ENCODE data around the gene RNF5. TPM values are rescaled to one million over a fixed set of nuclear protein-coding genes. Genes with fewer than 3 reads are reported as not detected.

RNF5 gene
- total RNA-seq, 1 experiment from 2014 or later, result 45.9 TPM

DNA sequence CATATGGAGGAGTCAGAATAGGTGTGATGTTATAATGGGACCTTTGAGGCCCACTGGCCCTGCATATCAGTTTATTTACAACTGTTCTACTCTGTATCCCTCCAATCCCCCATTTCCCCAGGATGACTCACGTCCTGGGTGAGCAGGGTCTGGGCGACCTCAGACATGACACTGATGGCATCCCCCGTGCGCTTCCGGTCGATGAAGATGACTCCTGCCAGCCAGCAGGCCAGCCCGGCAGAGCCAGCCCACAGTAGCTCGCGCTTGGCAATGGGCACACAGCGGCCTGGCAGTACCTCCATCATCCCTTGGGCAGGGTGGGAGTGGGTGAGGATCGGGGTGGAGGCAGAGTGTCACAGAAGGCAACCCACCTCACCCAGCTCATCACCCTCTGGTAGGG lies 7.9 kb upstream of the RNF5 start (continued):
- TF ChIP-seq, protein P1, sequence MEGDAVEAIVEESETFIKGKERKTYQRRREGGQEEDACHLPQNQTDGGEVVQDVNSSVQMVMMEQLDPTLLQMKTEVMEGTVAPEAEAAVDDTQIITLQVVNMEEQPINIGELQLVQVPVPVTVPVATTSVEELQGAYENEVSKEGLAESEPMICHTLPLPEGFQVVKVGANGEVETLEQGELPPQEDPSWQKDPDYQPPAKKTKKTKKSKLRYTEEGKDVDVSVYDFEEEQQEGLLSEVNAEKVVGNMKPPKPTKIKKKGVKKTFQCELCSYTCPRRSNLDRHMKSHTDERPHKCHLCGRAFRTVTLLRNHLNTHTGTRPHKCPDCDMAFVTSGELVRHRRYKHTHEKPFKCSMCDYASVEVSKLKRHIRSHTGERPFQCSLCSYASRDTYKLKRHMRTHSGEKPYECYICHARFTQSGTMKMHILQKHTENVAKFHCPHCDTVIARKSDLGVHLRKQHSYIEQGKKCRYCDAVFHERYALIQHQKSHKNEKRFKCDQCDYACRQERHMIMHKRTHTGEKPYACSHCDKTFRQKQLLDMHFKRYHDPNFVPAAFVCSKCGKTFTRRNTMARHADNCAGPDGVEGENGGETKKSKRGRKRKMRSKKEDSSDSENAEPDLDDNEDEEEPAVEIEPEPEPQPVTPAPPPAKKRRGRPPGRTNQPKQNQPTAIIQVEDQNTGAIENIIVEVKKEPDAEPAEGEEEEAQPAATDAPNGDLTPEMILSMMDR (IDR thresholded peaks at IDR 0.05 in 2 of 3, conservative IDR thresholded peaks at IDR 0.05 in 1 of 3; ENCODE audit: borderline replicate concordance in 1 of 3, insufficient read depth in 1 of 3, low read depth in 2 of 3, low read length in 2 of 3), result no peak
- TF ChIP-seq ELF1 (IDR thresholded peaks at IDR 0.05; ENCODE audit: borderline replicate concordance, low read depth), result no peak

DNA sequence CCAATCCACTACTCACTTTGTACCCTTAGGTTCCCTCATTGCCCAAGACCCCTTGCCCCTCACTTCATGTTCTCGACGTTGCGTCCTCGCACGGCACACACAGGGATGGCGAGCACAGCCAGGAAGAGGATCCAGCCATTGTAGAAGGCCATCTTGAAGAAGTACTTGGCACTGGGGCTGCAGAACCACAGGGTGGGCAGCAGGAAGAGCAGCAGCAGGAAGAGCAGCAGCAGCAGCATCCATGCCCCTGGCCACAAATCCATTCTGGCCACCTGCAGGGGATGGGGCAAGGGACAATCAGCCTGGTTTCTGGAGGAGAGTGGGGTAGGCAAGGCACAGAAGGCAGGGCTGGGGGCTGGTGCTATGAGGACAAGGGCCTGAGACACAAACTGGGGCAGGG lies 7.0 kb upstream of the RNF5 start:
- peaks cover 7 to 24% of the 10 kb centered on the region in 2 experiments for H3K4me1 ChIP-seq (ENCODE audit: control insufficient read depth in 1 of 2, insufficient read depth in 2 of 2, low read length in 2 of 2)
- ChIA-PET RAD21 (ENCODE audit: low non-redundant PET in 1 of 2, low total read pairs in 2 of 2, uncharacterized antibody in 2 of 2, unreplicated experiment in 2 of 2) (no interaction called here), POLR2A (no interaction called here), CTCF (no interaction called here)
- H3K27me3 ChIP-seq (ENCODE audit: insufficient read depth, low read length), result no peaks in the 10 kb centered on the region
- H3K9me3 ChIP-seq (ENCODE audit: control insufficient read depth in 1 of 2, insufficient read depth in 1 of 2, low read depth in 1 of 2, low read length in 2 of 2), result no peaks in the 10 kb centered on the region
- ATAC-seq (no peak), DNase-seq (ENCODE audit: low read depth, low spot score) (no peak)
- BruUV-seq (replicated peaks), result no TSS peak
- intact Hi-C loops (cut with micrococcal nuclease), result no loop called here
- H3K9ac ChIP-seq (ENCODE audit: low read length), result no peak overlapping the region
- H3K9me2 ChIP-seq (ENCODE audit: insufficient read depth), result no peaks in the 10 kb centered on the region
- no peak overlapping the region for H3K27ac ChIP-seq (ENCODE audit: low read depth, low read length)
- no peak overlapping the region for H3K4me2 ChIP-seq (ENCODE audit: low read length)
- no peak overlapping the region for H3K4me3 ChIP-seq (replicated peaks in 1 of 2; ENCODE audit: low read depth in 1 of 2, low read length in 2 of 2)
- no peak for TF ChIP-seq JUND (IDR thresholded peaks at IDR 0.05)
- TF ChIP-seq CBX3 (IDR thresholded peaks at IDR 0.05; ENCODE audit: low read depth), result no peak
- TF ChIP-seq FOSL1 (IDR thresholded peaks at IDR 0.05; ENCODE audit: low read depth), result no peak
- TF ChIP-seq, protein P2, sequence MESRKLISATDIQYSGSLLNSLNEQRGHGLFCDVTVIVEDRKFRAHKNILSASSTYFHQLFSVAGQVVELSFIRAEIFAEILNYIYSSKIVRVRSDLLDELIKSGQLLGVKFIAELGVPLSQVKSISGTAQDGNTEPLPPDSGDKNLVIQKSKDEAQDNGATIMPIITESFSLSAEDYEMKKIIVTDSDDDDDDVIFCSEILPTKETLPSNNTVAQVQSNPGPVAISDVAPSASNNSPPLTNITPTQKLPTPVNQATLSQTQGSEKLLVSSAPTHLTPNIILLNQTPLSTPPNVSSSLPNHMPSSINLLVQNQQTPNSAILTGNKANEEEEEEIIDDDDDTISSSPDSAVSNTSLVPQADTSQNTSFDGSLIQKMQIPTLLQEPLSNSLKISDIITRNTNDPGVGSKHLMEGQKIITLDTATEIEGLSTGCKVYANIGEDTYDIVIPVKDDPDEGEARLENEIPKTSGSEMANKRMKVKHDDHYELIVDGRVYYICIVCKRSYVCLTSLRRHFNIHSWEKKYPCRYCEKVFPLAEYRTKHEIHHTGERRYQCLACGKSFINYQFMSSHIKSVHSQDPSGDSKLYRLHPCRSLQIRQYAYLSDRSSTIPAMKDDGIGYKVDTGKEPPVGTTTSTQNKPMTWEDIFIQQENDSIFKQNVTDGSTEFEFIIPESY (IDR thresholded peaks at IDR 0.05; ENCODE audit: extremely low read depth, insufficient replicate concordance, low read length), result no peak
- no peak for TF ChIP-seq RAD21 (IDR thresholded peaks at IDR 0.05; ENCODE audit: low read depth)
- TF ChIP-seq POLR2A (IDR thresholded peaks at IDR 0.05; ENCODE audit: borderline replicate concordance, extremely low read depth, insufficient read depth, insufficient read length), result no peak
- no peaks in the 10 kb centered on the region for H4K20me1 ChIP-seq (ENCODE audit: insufficient read depth)
- peaks cover 4 to 15% of the 10 kb centered on the region in 2 experiments; a peak in 3 of 4 replicates for H3K36me3 ChIP-seq (ENCODE audit: control insufficient read depth in 1 of 2, insufficient read depth in 2 of 2, low read length in 2 of 2)
- H2AFZ ChIP-seq (ENCODE audit: low read depth, low read length, poor library complexity, severe bottlenecking), result no peak overlapping the region
- H3K79me2 ChIP-seq (ENCODE audit: insufficient read depth, low read length), result peaks cover 17% of the 10 kb centered on the region
